Omental fat pad (tissue), 4 donors: Measurements from ENCODE around the gene ATP6V0E2. TPM values are rescaled to one million over a fixed set of nuclear protein-coding genes. Genes with fewer than 3 reads are reported as not detected.
"Not testable (repeated sequence)": the region's sequence is repeated elsewhere in the genome, so short reads cannot be mapped to it uniquely, and the experiment has no call there.

Source experiments
- ATAC-seq: fragments of 150-250 bp; one replicate; pipeline ENCODE4 v1.9.1; 2016; ENCODE audit warnings: mild to moderate bottlenecking, moderate library complexity; ENCODE audit not compliant: low FRiP score
- DNase-seq: peaks from one replicate; pipeline ENCODE4 v3.0.0-alpha.2; 2019; ENCODE audit warnings: low spot score
- CTCF ChIP-seq, 3 donors: fragments of 450-650 bp; IDR thresholded peaks; one replicate each; pipeline ENCODE4 v1.5.1; 2016 to 2017; ENCODE audit warnings: antibody characterized with exemption in 3 of 3, mild to moderate bottlenecking in 3 of 3, moderate library complexity in 2 of 3
- total RNA-seq, 4 donors: library from RNA; depleted of rRNA; stranded (reverse); fragments of >200 nt; gene quantifications; one replicate each; pipeline ENCODE4 v1.1.0, GENCODE V29; 2016

ATP6V0E2 gene
- total RNA-seq, 4 donors from 2014 or later = 7.1 to 21.2 (median 11.1) TPM

- DNase-seq (no peak), ATAC-seq (no peak)
- no peak for TF ChIP-seq CTCF (IDR thresholded peaks at IDR 0.05)
Measured at GRCh38 chr7:149827089-149827981, 46.4 kb upstream of the ATP6V0E2 start.

GRCh38 chr7:149828357-149829309, 45.1 kb upstream of the ATP6V0E2 start:
- DNase-seq (no peak), ATAC-seq (no peak)
- no peak for TF ChIP-seq CTCF (IDR thresholded peaks at IDR 0.05)

- not testable (repeated sequence) for ATAC-seq, DNase-seq
Measured at GRCh38 chr7:149830527-149830926, 43.2 kb upstream of the ATP6V0E2 start.

- DNase-seq (no peak), ATAC-seq (no peak)
- TF ChIP-seq CTCF (IDR thresholded peaks at IDR 0.05) = no peak
Measured at GRCh38 chr7:149830997-149831740, 42.6 kb upstream of the ATP6V0E2 start.

GRCh38 chr7:149831741-149832219, 42.0 kb upstream of the ATP6V0E2 start:
- ATAC-seq (no peak), DNase-seq (no peak)
- TF ChIP-seq CTCF (IDR thresholded peaks at IDR 0.05) = no peak

- ATAC-seq (no peak), DNase-seq (no peak)
- no peak for TF ChIP-seq CTCF (IDR thresholded peaks at IDR 0.05)
Measured at GRCh38 chr7:149832332-149833041, 41.3 kb upstream of the ATP6V0E2 start.
